ENCODE measurements around the gene RIT1. TPM values are rescaled to one million over a fixed set of nuclear protein-coding genes. Genes with fewer than 3 reads are reported as not detected.

The RIT1 gene
- total RNA-seq, 1 experiment from 2014 or later: 59.2 TPM

- Histone ChIP-seq H3K4me2 (no peak overlapping the region), H3K36me3 (ENCODE audit: low read depth) (no peaks in the 10 kb centered on the region), H3K79me2 (ENCODE audit: low read depth) (no peaks in the 10 kb centered on the region), H3K9me3 (ENCODE audit: insufficient read depth, low read depth) (no peaks in the 10 kb centered on the region), H3K9me2 (ENCODE audit: insufficient read depth) (no peaks in the 10 kb centered on the region), H3K27me3 (ENCODE audit: insufficient read depth, low read depth) (no peaks in the 10 kb centered on the region), H3F3A (ENCODE audit: insufficient read depth, low read depth) (peaks cover 30% of the 10 kb centered on the region), H3K4me3 (no peak overlapping the region), H3K27ac (no peak overlapping the region), H2AFZ (no peak overlapping the region), H4K20me1 (ENCODE audit: insufficient read depth) (no peaks in the 10 kb centered on the region), H3K4me1 (replicated peaks; ENCODE audit: insufficient read depth) (peaks cover 24% of the 10 kb centered on the region)
- no peak for TF ChIP-seq CTCF (conservative IDR thresholded peaks at IDR 0.05)
- TF ChIP-seq EZH2 (IDR thresholded peaks at IDR 0.05; ENCODE audit: low read depth): no peak
- no peak for DNase-seq
- no TSS peak for BruUV-seq (replicated peaks)
- CTCF ChIA-PET: no interaction called here
- POLR2A ChIA-PET (ENCODE audit: unreplicated experiment): no interaction called here
- intact Hi-C loops (cut with micrococcal nuclease; ENCODE audit: unreplicated experiment): no loop called here
Observed at GRCh38 chr1:155889566-155889965, 21.6 kb downstream of the RIT1 start.

- Histone ChIP-seq H3K4me1 (replicated peaks; ENCODE audit: insufficient read depth) (peaks cover 14% of the 10 kb centered on the region), H3K4me2 (no peak overlapping the region), H4K20me1 (ENCODE audit: insufficient read depth) (no peaks in the 10 kb centered on the region), H3K9me2 (ENCODE audit: insufficient read depth) (no peaks in the 10 kb centered on the region), H3K27me3 (ENCODE audit: insufficient read depth, low read depth) (no peaks in the 10 kb centered on the region), H3K9me3 (ENCODE audit: insufficient read depth, low read depth) (no peaks in the 10 kb centered on the region), H3K27ac (no peak overlapping the region), H3K4me3 (no peak overlapping the region), H2AFZ (no peak overlapping the region), H3F3A (ENCODE audit: insufficient read depth, low read depth) (peaks cover 19% of the 10 kb centered on the region), H3K36me3 (ENCODE audit: low read depth) (no peaks in the 10 kb centered on the region), H3K79me2 (ENCODE audit: low read depth) (no peaks in the 10 kb centered on the region)
- CTCF ChIA-PET: no interaction called here
- intact Hi-C loops (cut with micrococcal nuclease; ENCODE audit: unreplicated experiment): no loop called here
- no peak for TF ChIP-seq CTCF (conservative IDR thresholded peaks at IDR 0.05)
- no peak for TF ChIP-seq EZH2 (IDR thresholded peaks at IDR 0.05; ENCODE audit: low read depth)
- no peak for DNase-seq
- POLR2A ChIA-PET (ENCODE audit: unreplicated experiment): no interaction called here
- BruUV-seq (replicated peaks): no TSS peak
Observed at GRCh38 chr1:155888481-155888880, 22.7 kb downstream of the RIT1 start.

GRCh38 chr1:155884982-155885381 is 26.2 kb downstream of the RIT1 start:
- Histone ChIP-seq H2AFZ (no peak overlapping the region), H3K4me2 (no peak overlapping the region), H3K27me3 (ENCODE audit: insufficient read depth, low read depth) (no peaks in the 10 kb centered on the region), H3F3A (ENCODE audit: insufficient read depth, low read depth) (no peaks in the 10 kb centered on the region), H4K20me1 (ENCODE audit: insufficient read depth) (no peaks in the 10 kb centered on the region), H3K4me1 (replicated peaks; ENCODE audit: insufficient read depth) (no peaks in the 10 kb centered on the region), H3K27ac (no peak overlapping the region), H3K36me3 (ENCODE audit: low read depth) (no peaks in the 10 kb centered on the region), H3K9me2 (ENCODE audit: insufficient read depth) (no peaks in the 10 kb centered on the region), H3K9me3 (ENCODE audit: insufficient read depth, low read depth) (no peaks in the 10 kb centered on the region), H3K79me2 (ENCODE audit: low read depth) (no peaks in the 10 kb centered on the region), H3K4me3 (no peak overlapping the region)
- POLR2A ChIA-PET (ENCODE audit: unreplicated experiment): no interaction called here
- intact Hi-C loops (cut with micrococcal nuclease; ENCODE audit: unreplicated experiment): no loop called here
- DNase-seq: no peak
- CTCF ChIA-PET: no interaction called here
- no TSS peak for BruUV-seq (replicated peaks)
- TF ChIP-seq EZH2 (IDR thresholded peaks at IDR 0.05; ENCODE audit: low read depth): no peak
- TF ChIP-seq CTCF (conservative IDR thresholded peaks at IDR 0.05): no peak

All from PC-9 (cell line).